ENCODE data around the gene SLC25A3.
"Not testable (repeated sequence)": the region's sequence is repeated elsewhere in the genome, so short reads cannot be mapped to it uniquely, and the experiment has no call there.

The SLC25A3 gene

GRCh38 chr12:98639491-98639890 is 46.0 kb downstream of the SLC25A3 start:
- H3K4me3 ChIP-seq (ENCODE audit: low read depth, low read length): no peak overlapping the region
- TF ChIP-seq CTCF (IDR thresholded peaks at IDR 0.05; ENCODE audit: low read depth, low read length, missing control alignments): no peak
- in situ Hi-C loops (cut with HindIII; ENCODE audit: low sequenced_read_pairs): no loop called here
- no peak for DNase-seq (ENCODE audit: low read depth)

- in situ Hi-C loops (cut with HindIII; ENCODE audit: low sequenced_read_pairs); DNase-seq (ENCODE audit: low read depth): not testable (repeated sequence)
- H3K4me3 ChIP-seq (ENCODE audit: low read depth, low read length): peak overlapping the region; percentile 96
Observed at GRCh38 chr12:98642801-98643200, 49.3 kb downstream of the SLC25A3 start.

GRCh38 chr12:98644433-98644711 is 50.9 kb downstream of the SLC25A3 start:
- H3K4me3 ChIP-seq (ENCODE audit: low read depth, low read length): peak overlapping the region; percentile 96
- TF ChIP-seq CTCF (IDR thresholded peaks at IDR 0.05; ENCODE audit: low read depth, low read length, missing control alignments): peak; percentile 15
- in situ Hi-C loops (cut with HindIII; ENCODE audit: low sequenced_read_pairs): no loop called here
- no peak for DNase-seq (ENCODE audit: low read depth)

- in situ Hi-C loops (cut with HindIII; ENCODE audit: low sequenced_read_pairs): no loop called here
- no peak for TF ChIP-seq CTCF (IDR thresholded peaks at IDR 0.05; ENCODE audit: low read depth, low read length, missing control alignments)
- DNase-seq (ENCODE audit: low read depth): peak; percentile 91
- peak within 1 kb of the TSS; percentile 96 for H3K4me3 ChIP-seq (ENCODE audit: low read depth, low read length)
Observed at GRCh38 chr12:98644712-98645571, 51.5 kb downstream of the SLC25A3 start, which contains the start of the genes APAF1 and IKBIP. TSS of gene APAF1 (plus strand) at chr12:98645290. CDS start at chr12:98648360, 3,070 bp downstream. TSS of gene IKBIP (minus strand) at chr12:98644788. CDS start at chr12:98644701, 87 bp downstream.

GRCh38 chr12:98645572-98646067 is 52.1 kb downstream of the SLC25A3 start:
- no peak for TF ChIP-seq CTCF (IDR thresholded peaks at IDR 0.05; ENCODE audit: low read depth, low read length, missing control alignments)
- DNase-seq (ENCODE audit: low read depth): no peak
- in situ Hi-C loops (cut with HindIII; ENCODE audit: low sequenced_read_pairs): no loop called here
- peak overlapping the region; percentile 96 for H3K4me3 ChIP-seq (ENCODE audit: low read depth, low read length)

GRCh38 chr12:98646294-98647090 is 53.0 kb downstream of the SLC25A3 start:
- in situ Hi-C loops (cut with HindIII; ENCODE audit: low sequenced_read_pairs): no loop called here
- no peak for TF ChIP-seq CTCF (IDR thresholded peaks at IDR 0.05; ENCODE audit: low read depth, low read length, missing control alignments)
- no peak for DNase-seq (ENCODE audit: low read depth)
- peak overlapping the region; percentile 96 for H3K4me3 ChIP-seq (ENCODE audit: low read depth, low read length)

All from astrocyte of the cerebellum (primary cell).